SK-MEL-5 (cell line): ENCODE measurements around the gene PPIP5K2. TPM values are rescaled to one million over a fixed set of nuclear protein-coding genes. Genes with fewer than 3 reads are reported as not detected.
A peak's percentile ranks its signal among the peaks of the same experiment; 100 is the strongest.

Experiments
- DNase-seq: peaks from one replicate; pipeline ENCODE4 v3.0.0-alpha.2; 2016; ENCODE audit warnings: low read depth, low spot score
- in situ Hi-C: cut with HindIII; loops from 2 replicates; pipeline ENCODE4 v1.10.0; 2016; ENCODE audit warnings: low sequenced_read_pairs, high pct_unique_total_duplicates, low pct_unique_long_range_greater_than_20kb
- total RNA-seq: library from RNA; depleted of rRNA; stranded (reverse); fragments of >200 nt; shearing (Covaris generic); gene quantifications from 2 replicates; pipeline ENCODE4 v1.2.3, GENCODE V29; 2014

PPIP5K2 gene
- total RNA-seq, 1 experiment from 2014 or later, result 77.6 TPM

DNA sequence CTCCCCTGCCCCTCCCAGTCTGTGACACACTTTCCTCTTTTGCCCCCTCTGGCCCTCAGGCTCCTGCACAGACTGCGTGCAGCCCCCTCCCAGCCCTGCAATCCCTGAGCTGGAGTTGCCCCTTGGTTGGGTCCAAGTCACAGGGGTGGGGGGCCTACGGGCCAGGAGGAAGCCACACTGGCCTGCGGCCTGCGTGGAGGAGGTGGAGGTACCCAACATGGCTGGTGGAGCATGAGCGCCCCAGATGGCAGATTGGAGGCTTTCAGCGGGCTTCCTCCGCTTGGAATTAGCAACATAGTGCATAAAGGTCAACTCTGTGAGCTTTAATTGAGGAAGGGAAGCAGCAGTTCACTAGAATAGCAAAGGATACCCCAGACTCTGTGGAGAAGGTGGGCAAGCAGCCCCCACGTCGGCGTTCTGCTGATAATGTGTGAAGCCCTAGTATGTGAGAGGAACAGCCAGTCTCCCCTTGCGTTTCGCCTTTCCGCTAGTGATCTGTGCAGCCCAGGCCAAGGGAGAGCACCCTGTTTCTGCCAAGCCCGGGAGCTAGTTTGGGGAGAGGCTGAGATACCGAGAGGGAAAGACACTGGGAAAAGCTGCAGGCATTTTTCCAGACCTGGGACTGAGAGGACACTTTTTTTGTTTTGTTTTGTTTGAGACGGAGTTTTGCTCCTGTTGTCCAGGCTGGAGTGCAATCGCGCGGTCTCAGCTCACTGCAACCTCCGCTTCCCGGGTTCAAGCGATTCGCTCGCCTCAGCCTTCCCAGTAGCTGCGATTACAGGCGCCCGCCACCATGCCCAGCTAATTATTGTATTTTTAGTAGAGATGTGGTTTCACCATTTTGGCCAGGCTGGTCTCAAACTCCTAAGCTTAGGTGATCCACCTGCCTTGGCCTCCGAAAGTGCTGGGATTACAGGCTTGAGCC lies 103.2 kb downstream of the PPIP5K2 start:
- no peak for DNase-seq
- in situ Hi-C loops, result no loop called here

DNA sequence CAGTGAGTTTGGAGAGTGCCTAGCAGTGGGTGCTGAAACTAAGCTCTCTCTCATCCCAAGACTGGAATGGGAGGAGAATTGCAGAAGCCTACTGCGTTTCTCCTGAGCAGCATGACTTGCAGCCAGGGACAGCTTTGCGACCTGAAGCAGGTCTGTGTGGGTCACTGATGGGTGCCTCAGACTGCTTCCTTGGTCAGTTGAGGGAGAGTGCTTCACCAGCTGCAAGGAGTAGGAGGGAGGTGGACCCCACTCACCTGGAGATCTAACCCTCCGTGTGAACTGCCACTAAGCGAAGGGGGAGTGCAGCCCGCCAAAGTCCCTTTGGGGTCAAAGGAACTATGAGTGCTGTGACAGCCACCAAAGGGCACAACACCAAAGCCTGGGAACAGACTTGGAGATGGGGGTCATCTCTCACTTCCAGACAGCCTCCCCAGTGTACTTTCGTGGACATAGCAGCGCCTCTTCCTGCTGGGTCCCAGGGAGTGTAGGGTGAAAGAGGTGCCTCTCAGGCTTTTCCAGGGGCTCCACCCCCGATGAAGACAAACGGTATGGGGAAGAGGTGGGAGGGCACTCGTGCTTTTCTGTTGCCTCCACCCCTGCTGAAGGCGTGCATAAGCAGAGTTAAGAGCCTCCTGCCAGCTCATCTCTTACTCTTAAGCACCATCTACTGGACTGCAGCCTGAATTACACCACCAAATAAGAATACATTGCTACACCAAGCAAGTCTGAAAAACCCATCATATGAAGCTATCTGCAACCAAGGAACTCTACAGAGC lies 104.2 kb downstream of the PPIP5K2 start:
- in situ Hi-C loops, result no loop called here
- peak; percentile 82 for DNase-seq

DNA sequence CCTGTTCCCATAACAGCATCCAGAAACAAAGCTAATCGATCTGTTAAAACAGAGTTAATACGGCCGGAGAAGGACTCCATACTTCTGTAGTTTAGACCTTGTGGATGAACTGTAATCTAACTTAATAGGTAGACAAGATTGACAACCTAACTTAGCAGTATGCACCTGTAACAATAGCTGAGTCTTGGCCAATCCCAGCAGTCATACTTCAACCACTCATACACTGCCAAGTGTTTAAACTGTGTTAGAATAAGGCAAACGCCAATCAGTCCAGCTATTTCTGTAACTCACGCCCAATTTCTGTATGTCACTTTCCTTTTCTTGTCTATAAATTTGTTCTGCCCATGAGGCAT lies 104.8 kb downstream of the PPIP5K2 start:
- in situ Hi-C loops, result no loop called here
- DNase-seq, result no peak

DNA sequence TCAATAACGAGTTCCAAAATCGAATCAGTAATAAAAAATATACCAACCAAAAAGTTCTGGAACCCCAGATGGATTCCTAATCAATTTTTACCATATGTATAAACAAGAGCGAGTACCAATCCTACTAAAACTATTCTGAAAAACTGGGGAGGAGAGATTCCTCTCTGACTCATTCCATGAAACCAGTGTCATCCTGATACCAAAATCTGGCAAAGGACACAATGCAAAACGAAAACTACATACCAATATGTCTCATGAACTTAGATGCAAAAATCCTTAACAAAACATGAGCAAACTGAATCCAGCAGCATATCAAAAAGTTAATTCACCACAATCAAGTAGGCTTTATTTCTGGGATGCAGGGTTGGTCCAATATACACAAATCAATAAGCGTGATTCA lies 108.0 kb downstream of the PPIP5K2 start:
- no peak for DNase-seq
- in situ Hi-C loops, result no loop called here

DNA sequence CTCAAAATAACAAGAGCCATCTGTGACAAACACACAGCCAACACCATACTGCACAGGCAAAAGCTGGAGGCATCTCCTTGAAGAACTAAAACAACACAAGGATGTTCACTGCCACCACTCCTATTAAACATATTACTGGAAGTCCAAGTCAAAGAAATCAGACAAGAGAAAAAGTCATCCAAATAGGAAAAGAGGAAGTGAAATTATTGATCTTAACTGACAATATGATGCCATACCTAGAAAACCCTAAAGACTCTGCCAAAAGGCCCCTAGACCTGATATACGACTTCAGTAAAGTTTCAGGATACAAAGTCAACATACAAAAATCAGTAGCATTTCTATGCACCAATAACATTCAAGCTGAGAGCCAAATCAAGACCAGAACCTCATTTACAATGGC lies 108.5 kb downstream of the PPIP5K2 start:
- in situ Hi-C loops, result no loop called here
- DNase-seq, result no peak

- in situ Hi-C loops, result no loop called here
- DNase-seq, result peak; percentile 67
Observed at GRCh38 chr5:103232393-103232999, 112.4 kb downstream of the PPIP5K2 start.

GRCh38 chr5:103234239-103234975 lies 114.3 kb downstream of the PPIP5K2 start:
- in situ Hi-C loops, result no loop called here
- DNase-seq, result no peak

DNA sequence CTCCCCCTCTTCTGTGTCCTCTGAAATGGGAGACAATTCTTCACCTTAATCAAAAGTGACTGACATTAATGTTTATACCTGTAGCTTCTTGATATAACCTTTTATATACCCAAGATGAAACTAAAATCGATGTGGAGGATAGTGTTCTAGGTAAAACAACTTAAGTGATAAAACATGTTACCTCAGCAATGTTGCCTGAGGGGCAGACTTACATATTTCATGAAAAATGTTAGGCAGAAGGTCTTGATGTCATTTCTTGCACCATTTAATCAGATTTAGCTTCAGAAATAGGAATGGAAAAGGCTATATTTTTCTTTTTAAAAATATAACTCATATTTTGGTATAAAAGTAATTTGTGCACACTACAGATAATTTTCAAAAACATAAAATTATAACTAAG lies 115.8 kb downstream of the PPIP5K2 start:
- DNase-seq, result no peak
- in situ Hi-C loops, result no loop called here

GRCh38 chr5:103237778-103238177 lies 117.7 kb downstream of the PPIP5K2 start:
- in situ Hi-C loops, result no loop called here
- DNase-seq, result no peak

- in situ Hi-C loops, result no loop called here
- no peak for DNase-seq
Observed at GRCh38 chr5:103243665-103244064, 123.6 kb downstream of the PPIP5K2 start.

DNA sequence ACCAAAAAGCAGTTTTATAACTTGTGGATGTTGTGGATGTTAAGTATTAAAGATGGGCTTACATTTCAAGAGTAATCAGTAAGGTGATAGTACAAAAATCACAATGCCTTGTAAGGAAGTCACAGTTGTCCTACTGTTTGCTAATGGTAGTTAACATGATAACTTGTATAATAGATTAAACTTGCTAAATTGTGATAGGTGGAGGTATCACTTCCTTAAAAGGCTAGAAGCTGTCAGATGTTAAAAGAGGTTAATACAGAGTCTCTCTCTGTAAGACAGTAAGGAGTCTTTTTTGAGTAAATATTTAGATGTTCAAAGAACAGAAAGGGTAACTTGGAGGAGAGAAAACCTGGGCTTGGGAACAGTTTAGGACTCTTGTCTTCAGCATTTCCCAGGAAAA lies 124.3 kb downstream of the PPIP5K2 start:
- DNase-seq, result no peak
- in situ Hi-C loops, result no loop called here

- in situ Hi-C loops, result no loop called here
- DNase-seq, result no peak
Observed at GRCh38 chr5:103245761-103246160, 125.7 kb downstream of the PPIP5K2 start.

GRCh38 chr5:103247118-103247517 lies 127.0 kb downstream of the PPIP5K2 start:
- in situ Hi-C loops, result no loop called here
- no peak for DNase-seq

- no peak for DNase-seq
- in situ Hi-C loops, result no loop called here
Observed at GRCh38 chr5:103249068-103249467, 129.0 kb downstream of the PPIP5K2 start.

DNA sequence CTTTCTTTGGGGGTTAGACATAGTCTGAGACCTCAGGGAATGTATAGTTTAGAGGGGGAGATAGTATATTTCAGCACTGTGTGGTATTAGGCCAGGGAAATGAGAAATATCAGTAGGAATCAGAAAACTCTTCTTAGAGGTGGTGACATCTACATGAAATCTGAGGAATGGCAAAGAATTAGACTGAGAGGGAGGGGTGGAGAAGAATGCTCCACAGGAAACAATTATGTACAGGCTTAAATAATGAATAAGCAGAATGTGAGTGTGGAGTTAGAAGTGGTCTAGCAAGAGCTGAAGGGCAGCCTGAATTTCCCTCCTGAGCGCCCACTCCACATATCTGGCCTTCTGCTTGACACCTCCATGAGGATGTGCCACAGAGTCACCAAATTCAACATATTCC lies 134.8 kb downstream of the PPIP5K2 start:
- in situ Hi-C loops, result no loop called here
- no peak for DNase-seq

- no peak for DNase-seq
- in situ Hi-C loops, result no loop called here
Observed at GRCh38 chr5:103255691-103256090, 135.6 kb downstream of the PPIP5K2 start.

- in situ Hi-C loops, result no loop called here
Observed at GRCh38 chr5:103256178-103256577, 136.1 kb downstream of the PPIP5K2 start.

More at GRCh38 chr5:103256178-103256577, 136.1 kb downstream of the PPIP5K2 start:
- peak; percentile 72 for DNase-seq
